AG09309 (cell line): Measurements from ENCODE around the gene AHRR.
"Not testable (repeated sequence)": the region's sequence is repeated elsewhere in the genome, so short reads cannot be mapped to it uniquely, and the experiment has no call there.

Experiments used
- DNase-seq: peaks from one replicate; pipeline ENCODE4 v3.0.0-alpha.2; 2010; ENCODE audit warnings: low read depth
- H3K4me3 ChIP-seq: 2 replicates; pipeline ENCODE4 v1.5.1; 2011; ENCODE audit warnings: mild to moderate bottlenecking, low read depth, low read length, moderate library complexity; ENCODE audit not compliant: control insufficient read depth
- CTCF ChIP-seq: IDR thresholded peaks from 2 replicates; pipeline ENCODE4 v1.5.1; 2011; ENCODE audit warnings: mild to moderate bottlenecking, low read depth, low read length, inconsistent platforms; ENCODE audit not compliant: insufficient read depth, control insufficient read depth; ENCODE audit errors: missing control alignments

The AHRR gene

GRCh38 chr5:298737-299125 is 22.8 kb upstream of the AHRR start:
- TF ChIP-seq CTCF: no peak
- H3K4me3 ChIP-seq: no peak overlapping the region
- no peak for DNase-seq

- DNase-seq: not testable (repeated sequence)
Observed at GRCh38 chr5:299921-300320, 21.6 kb upstream of the AHRR start.

GRCh38 chr5:300691-301435 is 20.7 kb upstream of the AHRR start:
- not testable (repeated sequence) for H3K4me3 ChIP-seq, DNase-seq

More at GRCh38 chr5:299921-300320, 21.6 kb upstream of the AHRR start:
- not testable (repeated sequence) for H3K4me3 ChIP-seq

DNA sequence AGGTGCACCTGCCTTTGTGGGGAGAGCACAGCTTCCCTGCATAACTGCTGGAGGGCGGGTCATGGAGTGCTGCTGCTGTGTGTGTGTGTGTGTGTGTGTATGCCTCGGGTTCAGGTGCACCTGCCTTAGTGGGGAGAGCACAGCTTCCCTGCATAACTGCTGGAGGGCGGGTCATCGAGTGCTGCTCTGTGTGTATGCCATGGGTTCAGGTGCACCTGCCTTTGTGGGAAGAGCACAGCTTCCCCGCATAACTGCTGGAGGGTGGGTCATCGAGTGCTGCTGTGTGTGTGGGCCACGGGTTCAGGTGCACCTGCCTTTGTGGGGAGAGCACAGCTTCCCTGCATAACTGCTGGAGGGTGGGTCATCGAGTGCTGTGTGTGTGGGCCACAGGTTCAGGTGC is 19.1 kb upstream of the AHRR start:
- not testable (repeated sequence) for DNase-seq, H3K4me3 ChIP-seq

- no peak overlapping the region for H3K4me3 ChIP-seq
- no peak for TF ChIP-seq CTCF
- no peak for DNase-seq
Observed at GRCh38 chr5:302966-303365, 18.5 kb upstream of the AHRR start.

- DNase-seq, H3K4me3 ChIP-seq: not testable (repeated sequence)
Observed at GRCh38 chr5:303741-304140, 17.8 kb upstream of the AHRR start.

- TF ChIP-seq CTCF: no peak
- no peak overlapping the region for H3K4me3 ChIP-seq
- no peak for DNase-seq
Observed at GRCh38 chr5:305050-305449, 16.5 kb upstream of the AHRR start.

DNA sequence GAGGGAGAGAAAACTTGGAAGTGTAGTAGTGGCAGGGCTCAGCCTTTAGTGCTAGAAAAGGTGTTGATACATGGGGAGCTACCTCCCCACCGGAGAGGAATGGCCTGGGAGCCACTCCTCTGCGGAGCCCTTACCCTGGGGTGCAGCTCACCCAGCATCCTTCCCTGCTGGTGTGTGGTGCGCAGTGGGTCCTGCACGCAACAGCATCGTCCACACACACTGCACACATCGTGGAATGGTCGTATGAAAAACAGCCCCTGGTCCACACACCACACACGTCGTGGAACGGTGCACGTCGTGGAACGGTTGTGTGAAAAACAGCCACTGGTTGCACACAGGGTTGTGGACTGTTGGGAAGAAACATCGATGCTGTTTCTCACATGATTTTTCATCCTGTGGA is 16.1 kb upstream of the AHRR start:
- TF ChIP-seq CTCF: no peak
- H3K4me3 ChIP-seq: no peak overlapping the region
- DNase-seq: no peak

GRCh38 chr5:306011-306805 is 15.3 kb upstream of the AHRR start:
- DNase-seq: no peak
- TF ChIP-seq CTCF: no peak
- no peak overlapping the region for H3K4me3 ChIP-seq
